GM18907 (cell line): ENCODE results near the gene THEM4.
"Not testable (repeated sequence)": the region's sequence is repeated elsewhere in the genome, so short reads cannot be mapped to it uniquely, and the experiment has no call there.

Experiments
- ATAC-seq: cut with Tn5 transposase; IDR thresholded peaks from one replicate; pipeline ENCODE4 v1.9.1; 2021; ENCODE audit warnings: mild to moderate bottlenecking, moderate library complexity; ENCODE audit not compliant: unreplicated experiment

Gene THEM4

GRCh38 chr1:151897991-151898431, 11.3 kb downstream of the THEM4 start:
- no peak for ATAC-seq

- ATAC-seq, result no peak
Observed at GRCh38 chr1:151893176-151893924, 16.0 kb downstream of the THEM4 start.

- ATAC-seq, result no peak
Observed at GRCh38 chr1:151892190-151892589, 17.1 kb downstream of the THEM4 start.

DNA sequence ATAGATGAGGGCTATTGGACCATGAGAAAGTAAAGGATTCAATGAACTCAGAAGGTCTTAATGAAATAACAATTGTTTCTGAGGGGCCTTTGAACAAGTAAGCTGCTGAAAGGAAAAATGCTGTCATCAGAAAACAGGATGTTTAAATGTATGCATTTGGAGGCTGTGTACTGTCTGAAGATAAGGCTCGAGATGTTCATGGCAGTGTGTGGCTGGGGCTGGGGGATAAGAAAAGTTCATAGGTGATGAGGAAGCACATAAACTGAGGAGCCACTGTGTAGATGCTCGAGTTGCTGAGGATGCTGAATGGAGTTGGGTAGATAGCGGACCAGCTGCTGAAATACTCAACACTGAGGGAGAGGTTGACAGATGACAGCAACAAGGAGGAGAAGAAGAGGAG, 17.8 kb downstream of the THEM4 start:
- no peak for ATAC-seq

DNA sequence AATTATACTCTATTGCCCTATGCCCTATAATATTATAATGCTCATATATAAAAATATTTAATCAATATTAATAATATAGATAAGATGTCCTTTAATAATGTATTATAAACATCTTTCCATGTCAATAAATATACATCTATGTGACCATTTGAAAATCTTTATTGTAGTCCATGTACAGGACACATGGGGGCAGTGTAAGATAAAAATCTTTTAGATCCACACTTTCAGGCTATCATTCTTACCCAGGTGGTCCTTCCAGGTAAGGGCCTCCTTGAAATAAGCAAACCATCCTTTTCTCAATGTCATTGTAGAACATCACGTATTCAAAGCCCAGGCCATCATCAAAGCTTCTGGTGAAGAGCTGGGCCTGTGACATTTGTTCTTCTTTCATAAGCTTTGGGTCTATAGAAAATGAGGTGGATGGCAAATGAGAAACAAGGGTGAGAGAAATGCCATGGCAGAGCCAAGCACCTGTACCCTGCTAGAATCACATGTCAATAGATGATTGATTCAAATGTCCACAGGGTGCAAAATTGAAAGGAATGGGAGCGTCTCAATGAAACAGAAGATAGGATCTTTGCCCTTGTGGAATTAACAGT, 20.2 kb downstream of the THEM4 start:
- no peak for ATAC-seq

- no peak for ATAC-seq
Observed at GRCh38 chr1:151887028-151887427, 22.3 kb downstream of the THEM4 start.

GRCh38 chr1:151885479-151885878, 23.8 kb downstream of the THEM4 start:
- ATAC-seq, result no peak

DNA sequence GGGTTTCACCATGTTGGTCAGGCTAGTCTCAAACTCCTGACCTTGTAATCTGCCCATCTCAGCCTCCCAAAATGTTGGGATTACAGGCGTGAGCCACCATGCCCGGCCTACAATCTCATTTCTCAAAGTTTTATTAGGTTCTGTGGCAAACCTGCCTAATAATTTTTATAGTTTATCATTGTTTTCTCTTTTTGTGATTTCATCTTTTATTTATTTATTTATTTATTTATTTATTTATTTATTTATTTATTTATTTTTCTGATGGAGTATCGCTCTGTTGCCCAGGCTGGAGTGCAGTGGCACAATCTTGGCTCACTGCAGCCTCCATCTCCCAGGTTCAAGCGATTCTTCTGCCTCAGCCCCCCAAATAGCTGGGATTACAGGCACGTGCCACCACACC, 24.4 kb downstream of the THEM4 start:
- not testable (repeated sequence) for ATAC-seq

- not testable (repeated sequence) for ATAC-seq
Observed at GRCh38 chr1:151884445-151884844, 24.9 kb downstream of the THEM4 start.

DNA sequence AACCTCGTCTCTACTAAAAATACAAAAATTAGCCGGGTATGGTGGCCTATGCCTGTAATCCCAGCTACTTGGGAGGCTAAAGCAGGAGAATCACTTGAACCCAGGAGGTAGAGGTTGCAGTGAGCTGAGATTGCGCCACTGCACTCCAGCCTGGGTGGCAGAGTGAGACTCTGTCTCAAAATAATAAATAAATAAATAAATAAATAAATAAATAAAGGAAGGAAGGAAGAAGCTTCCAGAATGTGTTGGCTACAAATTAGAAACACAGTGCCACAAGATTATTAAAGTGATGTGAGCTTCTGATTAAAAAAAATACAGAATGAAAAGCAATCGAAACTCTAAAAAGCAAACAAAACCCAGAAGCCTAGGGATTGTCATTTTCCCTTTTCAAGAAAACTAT, 25.4 kb downstream of the THEM4 start:
- not testable (repeated sequence) for ATAC-seq

DNA sequence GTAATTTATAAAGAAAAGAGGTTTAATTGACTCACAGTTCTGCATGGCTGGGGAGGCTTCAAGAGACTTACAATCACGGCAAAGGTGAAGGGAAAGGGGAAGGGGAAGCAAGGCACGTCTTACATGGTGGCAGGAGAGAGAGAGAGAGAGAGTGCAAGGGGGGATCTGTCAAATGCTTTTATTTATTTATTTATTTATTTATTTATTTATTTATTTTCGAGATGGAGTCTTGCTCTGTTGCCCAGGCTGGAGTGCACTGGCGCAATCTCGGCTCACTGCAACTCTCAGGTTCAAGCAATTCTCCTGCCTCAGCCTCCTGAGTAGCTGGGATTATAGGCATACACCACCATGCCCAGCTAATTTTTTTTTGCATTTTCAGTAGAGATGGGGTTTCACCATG, 26.4 kb downstream of the THEM4 start:
- ATAC-seq, result not testable (repeated sequence)

DNA sequence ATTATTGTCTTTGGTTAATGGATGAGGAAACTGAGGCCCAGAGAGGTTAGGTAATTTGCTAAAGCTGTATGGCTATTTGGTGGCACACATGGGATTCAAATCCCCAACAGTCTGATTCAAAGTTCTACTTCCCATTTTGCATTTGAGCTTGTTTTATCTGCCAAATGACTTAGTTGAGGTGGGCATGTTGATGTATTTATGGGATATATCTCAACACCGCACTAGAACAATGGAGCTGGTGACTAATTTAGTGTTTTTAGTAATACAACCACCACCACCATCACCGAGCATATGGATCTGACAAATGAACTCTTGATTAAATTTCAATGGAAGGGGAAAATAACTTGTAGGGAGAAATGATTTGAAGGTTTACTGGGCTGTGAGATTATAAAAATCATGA, 26.8 kb downstream of the THEM4 start:
- no peak for ATAC-seq

DNA sequence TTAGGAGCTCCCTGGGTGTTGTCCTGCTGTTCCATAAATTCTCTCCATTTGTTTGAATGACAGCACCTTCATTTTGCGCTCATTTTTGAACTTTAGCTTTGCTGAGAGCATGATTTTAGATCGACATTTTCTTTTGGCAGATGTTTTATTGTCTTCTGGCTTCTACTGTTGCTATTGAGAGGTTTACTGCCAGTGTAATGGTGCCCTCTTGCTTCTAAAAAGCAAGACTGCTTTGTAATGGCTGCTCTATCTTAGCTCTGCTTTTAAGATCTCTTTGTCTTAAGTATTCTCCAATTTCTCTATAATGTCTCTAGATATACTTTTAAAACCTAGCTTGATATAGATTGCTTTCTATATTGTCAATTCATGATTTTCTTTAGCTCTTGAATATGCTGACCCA, 27.8 kb downstream of the THEM4 start:
- ATAC-seq, result no peak

DNA sequence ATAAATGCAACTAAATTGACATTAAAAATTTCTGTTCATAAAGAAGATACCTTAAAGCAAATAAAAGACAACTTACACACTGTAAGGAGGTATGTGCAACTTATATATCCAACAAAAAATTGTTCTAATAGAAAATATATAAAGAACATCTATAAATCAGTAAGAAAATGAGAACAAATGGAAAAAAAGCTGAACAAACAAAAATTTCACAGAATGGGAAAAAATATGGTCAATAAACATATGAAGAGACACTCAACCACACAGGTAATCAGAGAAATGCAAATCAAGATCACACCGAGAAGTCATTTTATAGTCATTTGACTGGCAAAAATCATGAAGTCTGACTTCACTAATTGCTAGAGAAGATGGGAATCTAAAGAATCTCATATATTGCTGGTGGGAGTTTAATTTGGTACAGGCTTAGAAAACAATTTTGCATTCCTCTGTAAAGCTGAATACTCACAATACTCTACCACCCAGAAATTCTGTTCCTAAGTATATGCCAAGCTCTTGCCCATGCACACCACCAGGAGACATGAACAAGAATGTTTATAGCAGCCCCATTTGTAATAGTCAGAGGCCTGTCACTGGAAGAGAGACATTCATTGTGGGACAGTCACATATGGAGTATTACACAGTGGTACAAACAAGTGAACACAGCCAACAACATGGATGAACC, 33.8 kb downstream of the THEM4 start:
- no peak for ATAC-seq

GRCh38 chr1:151872776-151873175, 36.5 kb downstream of the THEM4 start:
- not testable (repeated sequence) for ATAC-seq

DNA sequence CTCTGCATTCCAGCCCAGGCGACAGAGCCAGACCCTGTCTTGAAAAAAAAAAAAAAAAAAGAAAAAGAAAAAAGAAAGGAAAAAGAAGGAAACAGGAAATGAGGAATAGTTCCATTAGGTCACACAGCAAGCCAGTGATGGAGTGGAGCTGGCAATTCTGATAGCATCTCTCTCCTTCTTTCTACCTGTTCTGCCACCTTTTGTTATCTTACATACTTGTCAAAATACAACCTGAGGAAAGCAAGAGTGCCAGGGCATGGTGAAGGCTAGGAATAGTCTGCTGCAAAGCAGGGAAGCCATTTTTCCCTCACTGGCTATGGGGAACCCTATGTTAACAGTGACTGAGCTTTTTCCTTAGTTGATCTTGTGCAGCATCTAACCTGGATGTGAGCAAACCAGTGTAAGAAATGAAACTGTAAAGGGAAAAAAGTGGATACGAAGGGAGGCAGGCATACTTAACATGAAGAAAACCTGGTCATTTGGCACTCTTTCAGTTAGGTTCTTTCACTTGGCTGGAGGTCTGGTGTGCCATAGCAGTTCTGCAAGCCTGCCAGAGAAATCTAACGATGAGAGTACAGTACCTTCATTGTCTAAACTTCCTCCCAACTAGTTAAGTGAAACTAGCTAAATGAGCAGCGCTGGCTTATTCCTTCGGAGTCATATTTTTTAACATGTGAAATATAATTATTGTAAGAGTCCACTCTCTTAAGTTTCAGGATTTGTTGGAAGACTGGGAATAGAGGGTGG, 37.9 kb downstream of the THEM4 start:
- ATAC-seq, result no peak

- no peak for ATAC-seq
Observed at GRCh38 chr1:151868486-151868885, 40.8 kb downstream of the THEM4 start.

DNA sequence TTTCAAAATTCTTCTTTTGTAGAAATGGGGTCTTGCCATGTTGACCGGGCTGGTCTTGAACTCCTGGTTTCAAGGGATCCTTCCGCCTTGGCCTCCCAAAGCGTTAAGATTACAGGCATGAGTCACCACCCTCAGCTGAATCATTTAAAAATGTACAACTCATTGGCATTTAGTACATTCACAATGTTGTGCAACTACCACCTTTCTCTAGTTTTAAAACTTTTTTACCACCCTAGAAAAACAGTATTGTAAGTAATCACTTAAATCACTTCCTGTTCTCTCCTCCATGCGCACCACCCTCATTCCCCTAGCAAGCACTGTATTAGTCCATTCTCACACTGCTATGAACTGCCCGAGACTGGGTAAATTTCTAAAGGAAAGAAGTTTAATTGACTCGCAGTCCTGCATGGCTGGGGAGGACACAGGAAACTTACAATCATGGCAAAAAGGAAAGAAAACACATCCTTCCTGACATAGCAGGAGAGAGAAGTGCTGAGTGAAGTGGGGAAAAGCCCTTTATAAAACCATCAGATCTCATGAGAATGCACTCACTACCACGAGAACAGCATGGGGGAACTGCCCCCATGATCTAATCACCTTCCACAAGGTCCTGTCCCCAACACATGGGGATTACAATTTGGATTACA, 41.4 kb downstream of the THEM4 start:
- no peak for ATAC-seq

DNA sequence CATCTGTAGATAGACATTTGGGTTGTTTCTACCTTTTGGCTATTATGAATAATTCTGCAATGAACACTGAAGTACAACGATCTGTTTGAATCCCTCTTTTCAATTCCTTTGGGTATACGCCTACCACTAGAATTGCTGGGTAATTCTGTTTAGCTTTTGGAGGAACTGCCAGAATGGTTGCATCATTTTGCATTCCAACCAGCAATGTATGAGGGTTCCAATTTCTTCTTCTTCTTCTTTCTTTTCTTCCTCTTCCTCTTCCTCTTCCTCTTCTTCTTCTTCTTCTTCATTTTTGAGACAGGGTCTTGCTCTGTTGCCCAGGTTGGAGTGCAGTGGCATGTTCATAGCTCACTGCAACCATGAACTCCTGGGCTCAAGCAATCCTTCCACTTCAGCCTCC, 42.0 kb downstream of the THEM4 start:
- ATAC-seq, result no peak

GRCh38 chr1:151864411-151864810, 44.9 kb downstream of the THEM4 start:
- ATAC-seq, result no peak

GRCh38 chr1:151862604-151863003, 46.7 kb downstream of the THEM4 start:
- no peak for ATAC-seq
